Stimulated activated CD4-positive, alpha-beta T cell treated with anti-CD3 and anti-CD28 coated beads, TNF-alpha, amount 100 ng/mL, for 4 hours (primary cell): Measurements from ENCODE around the gene RHCE.
"Not testable (repeated sequence)": the region's sequence is repeated elsewhere in the genome, so short reads cannot be mapped to it uniquely, and the experiment has no call there.

ENCODE experiments used
- DNase-seq, 3 experiments: peaks; one replicate each; pipeline ENCODE4 v3.0.0-alpha.2; 2020; ENCODE audit warnings: low read depth in 3 of 3

RHCE gene

DNA sequence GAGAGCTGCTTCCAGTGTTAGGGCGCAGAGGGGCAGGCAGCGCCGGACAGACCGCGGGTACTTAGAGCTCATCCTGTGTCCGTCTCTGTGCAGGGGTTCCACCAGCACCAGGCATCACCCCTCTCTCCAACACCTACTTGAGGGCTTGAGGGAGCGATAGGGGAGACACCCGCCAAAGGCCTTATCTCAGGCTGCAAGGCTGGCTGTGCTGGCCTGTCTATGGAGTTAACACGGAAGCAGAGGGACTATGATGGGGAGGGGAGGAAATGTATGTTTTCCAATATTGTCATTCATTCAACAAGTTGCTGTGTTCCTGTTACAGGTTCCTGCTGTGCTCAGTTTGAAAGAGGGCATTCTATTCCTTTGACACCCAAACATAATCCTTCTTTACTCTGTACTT lies at the start of gene RHCE:
Gene RHCE (minus strand): TSS at position 111 of the 400 bp plus-strand sequence. CDS start 39 bp downstream, at position 72.
- not testable (repeated sequence) for DNase-seq

DNA sequence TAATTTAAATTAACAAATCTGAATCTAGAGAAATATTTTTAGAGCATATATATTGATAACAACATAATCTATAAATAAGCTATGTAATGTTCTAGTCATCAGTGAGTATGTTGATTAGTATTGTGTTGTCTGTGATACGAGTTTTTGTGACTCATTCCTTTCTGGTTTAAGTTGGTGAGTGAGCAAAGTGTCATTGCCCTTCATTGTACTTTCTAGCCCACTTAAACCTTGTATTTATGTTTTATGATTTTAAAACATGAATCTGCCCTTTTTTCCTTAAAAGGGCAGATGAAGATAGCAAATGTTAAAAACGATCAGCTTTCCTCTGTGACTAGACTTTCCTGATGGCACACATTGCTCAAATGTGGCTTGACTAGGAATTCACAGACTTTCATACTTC lies 48.6 kb upstream of the RHCE start:
- DNase-seq = no peak

DNA sequence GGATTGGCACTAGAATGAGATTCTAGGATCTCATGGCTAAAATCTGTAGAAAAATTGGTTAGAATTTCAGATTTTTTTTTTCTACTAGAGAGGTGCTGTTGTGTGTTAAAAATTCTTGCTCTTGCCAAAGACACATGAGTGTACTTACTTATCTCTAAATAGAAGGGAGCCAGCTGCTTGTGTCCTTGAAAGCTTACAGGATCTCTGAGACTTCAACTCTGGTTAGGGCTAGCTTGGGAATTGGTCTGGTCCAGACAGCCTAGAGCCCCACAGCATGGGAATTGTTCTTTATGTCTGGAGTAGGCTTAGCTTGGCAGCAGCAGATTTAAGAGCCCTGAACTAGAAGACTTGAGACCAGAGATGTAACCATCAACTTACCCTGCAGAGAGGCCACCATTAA lies 47.4 kb upstream of the RHCE start:
- no peak for DNase-seq

DNA sequence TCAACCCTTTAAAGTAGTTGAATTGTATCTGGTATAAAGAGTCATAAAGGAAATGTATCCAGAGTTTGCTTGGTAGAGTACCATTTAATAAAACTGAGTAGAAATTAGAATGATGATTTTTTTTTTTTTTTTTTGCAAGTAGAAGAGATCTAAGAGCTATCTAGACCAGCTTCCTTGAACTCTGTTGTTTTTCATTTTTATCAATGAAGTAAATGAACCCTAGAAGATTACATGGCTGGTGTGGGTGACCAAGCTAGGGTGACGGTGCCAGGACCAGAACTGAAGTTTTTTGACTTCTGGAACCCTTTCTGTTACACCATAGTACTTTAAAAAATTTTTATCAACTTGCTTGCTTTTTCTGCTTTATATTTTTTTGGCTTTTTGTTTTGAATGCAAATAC lies 47.0 kb upstream of the RHCE start:
- no peak for DNase-seq

DNA sequence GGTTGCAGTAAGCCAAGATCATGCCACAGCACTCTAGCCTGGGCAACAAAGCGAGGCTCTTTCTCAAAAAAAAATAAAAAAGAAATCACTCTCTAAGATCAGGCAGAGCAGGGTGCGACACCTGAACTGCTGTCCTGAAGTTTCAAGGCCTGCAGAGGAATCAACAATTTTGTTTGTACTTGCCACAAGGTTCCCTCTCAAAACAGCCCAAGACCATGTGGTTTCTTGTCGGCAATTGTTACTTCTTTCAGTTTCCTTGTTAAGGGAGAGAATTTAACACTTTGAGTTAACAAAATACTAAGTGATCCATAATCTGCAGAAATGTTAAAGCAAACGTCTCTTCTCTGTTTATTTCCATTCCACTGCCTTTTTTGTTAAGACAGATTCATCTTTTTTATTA lies 46.6 kb upstream of the RHCE start:
- no peak for DNase-seq

DNA sequence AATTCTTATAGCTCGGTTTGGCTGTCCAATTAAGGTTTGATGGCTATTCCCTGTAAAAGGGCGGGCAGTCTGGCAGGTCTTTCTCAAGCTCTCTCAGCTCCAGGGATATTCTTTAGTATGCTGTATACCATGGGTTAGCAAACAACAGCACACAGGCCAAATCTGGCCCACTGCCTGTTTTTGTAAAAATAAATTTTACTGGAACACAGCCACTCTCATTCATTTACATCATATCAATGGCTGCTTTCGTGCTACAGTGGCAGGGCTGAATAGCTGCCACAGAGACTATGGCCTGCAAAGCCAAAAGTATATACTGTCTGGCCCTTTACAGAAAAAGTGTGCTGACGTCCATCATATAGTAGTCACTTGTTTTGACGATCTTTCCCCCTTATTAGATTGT lies 42.1 kb upstream of the RHCE start:
- no peak for DNase-seq

DNA sequence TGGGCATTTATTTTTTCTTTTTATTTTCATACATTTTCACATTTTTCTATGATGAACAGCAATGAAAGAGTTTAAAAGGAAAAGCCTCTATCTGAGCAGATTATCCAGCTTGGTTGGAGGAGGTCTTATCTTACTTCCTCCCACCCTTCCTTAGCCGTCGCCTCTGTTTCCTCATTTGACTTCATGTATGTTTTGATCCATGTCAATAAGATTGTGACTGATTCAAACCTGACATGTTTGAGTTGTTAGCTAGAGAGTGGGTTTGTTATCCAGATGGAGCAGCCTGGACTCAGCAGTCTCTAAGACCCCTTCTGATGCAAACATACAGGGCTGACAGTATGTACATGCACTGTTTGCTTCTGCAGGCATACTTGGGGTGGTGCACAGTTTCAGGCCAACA lies 41.2 kb upstream of the RHCE start:
- no peak for DNase-seq

DNA sequence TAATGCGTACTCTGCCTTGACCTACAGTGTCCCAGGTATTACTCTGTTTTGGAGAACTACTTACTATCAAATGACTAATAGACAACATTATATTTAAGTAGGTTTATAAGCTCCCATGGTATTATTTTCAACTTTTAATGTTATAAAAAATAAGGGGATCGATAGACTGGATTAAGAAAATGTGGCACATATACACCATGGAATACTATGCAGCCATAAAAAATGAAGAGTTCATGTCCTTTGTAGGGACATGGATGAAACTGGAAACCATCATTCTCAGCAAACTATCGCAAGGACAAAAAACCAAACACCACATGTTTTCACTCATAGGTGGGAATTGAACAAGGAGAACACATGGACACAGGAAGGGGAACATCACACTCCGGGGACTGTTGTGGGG lies 40.2 kb upstream of the RHCE start:
- DNase-seq = not testable (repeated sequence)

DNA sequence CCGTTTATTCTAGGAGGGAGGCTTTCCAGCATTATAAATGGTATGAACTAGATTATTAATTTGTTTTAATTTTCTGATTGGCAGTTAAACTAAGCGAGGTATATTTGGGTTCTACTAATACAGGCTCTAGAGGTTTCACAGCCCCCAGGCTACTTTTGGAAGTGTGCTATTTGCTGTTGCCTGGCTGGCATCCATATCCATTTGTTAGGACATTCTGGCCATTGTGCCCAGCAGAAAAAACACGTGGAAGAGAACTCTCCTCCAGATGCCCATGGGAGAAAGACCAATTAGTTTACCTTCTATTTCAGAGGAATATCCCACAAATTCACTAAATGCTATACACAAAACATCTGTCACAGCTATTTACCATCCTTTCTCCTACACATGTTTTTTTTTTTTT lies 39.4 kb upstream of the RHCE start:
- DNase-seq = no peak

DNA sequence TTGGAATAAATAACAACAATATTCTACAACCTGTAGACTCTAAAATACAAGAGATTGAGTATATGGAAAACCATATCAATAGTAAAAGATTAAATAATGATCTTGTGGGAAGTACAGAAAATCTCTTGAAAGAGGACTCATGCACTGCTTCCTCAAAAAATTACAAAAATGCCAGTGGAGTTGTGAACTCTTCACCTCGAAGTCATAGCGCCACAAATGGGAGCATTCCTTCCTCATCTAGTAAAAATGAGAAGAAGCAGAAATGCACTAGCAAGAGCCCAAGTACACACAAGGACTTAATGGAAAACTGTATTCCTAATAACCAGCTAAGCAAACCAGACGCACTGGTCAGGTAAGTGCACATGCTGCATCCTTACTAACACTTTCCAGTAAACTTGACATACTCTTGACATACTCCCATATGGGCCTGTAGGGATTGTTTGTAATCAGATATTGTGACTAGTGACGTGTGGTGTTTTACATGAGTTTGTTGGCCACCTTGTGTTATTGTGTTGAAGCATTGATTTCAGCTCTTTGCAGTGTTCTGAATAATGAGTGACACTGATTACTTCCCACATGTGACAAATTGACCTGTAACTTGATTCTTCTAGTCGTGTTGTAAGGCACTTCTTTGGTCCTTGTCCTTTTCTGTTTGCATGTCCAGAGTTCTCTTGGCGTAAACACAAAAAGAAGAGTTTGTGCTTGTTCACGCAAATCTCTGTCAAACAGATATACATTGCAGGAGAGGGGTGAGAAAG lies 38.1 kb upstream of the RHCE start:
- no peak for DNase-seq

DNA sequence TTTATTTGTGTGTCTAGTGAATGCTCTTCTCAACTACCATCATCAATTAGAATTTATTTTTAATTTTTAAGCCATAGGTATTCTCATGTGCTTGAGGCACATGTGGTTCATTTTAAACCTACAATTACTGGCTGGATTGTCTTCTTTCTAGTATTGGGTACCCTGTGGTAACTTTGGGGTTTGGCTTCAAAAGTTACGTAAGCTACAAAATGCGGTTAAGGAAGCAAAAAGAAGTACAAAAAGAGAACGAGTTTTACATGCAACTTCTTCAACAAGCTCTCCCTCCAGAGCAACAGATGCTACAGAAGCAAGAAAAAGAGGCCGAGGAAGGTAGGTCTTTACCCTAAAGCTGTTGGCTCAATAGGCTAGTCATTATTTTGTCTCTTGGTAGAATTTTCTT lies 35.9 kb upstream of the RHCE start:
- no peak for DNase-seq

DNA sequence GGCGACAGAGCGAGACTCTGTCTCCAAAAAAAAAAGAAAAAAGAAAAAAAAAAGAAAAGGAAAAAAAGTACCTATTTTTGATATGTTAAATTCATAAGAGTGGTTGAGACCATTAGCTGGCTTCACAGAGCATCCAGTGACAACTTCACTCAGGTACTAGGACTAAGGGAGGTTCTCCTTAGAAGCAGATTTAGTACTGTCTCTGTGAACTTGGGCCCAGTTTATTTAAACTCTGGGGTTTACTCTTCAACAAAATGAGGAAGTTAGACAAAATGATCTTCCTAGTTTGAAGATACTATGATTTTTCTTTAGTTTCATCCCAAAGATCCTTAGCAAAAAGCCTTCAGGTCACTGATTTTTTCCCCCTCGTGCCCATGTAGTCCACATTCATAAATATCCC lies 31.3 kb upstream of the RHCE start:
- DNase-seq = no peak

DNA sequence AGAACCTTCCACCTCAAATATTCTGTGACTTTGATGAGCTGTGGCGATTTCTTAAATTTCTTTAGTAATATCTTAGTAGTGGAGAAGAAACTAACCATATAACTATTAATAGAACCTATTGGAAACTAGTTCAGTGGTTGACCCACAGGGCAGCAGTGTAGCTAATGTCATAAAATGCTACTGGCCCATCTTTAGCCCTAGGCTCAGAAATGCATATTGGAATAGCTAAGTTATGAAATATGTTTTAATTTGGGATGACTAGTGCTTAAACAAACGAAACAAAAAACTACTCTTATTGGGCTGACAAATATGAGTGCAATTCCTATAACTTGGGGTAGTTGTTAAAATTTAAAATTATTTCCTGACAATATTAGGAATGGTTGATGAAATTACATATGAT lies 30.3 kb upstream of the RHCE start:
- no peak for DNase-seq

DNA sequence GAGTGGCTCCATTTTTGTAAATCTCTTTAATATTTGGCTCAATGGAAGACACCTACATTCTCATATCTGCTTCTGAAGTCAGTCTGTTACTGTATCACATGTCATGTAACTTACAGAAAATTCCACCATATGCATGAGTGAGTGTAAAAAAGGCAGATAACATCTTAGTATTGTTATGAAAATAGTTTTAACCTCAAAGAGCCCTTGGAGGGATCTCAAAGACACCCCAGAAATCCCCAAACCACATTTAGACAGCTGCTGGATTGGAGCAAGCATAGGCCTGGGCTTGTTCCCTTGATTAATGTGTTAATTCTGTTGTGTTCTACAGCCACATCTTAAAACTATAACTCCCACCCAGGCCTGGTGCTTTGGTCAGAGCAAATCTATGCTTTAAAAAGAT lies 26.9 kb upstream of the RHCE start:
- DNase-seq = no peak

DNA sequence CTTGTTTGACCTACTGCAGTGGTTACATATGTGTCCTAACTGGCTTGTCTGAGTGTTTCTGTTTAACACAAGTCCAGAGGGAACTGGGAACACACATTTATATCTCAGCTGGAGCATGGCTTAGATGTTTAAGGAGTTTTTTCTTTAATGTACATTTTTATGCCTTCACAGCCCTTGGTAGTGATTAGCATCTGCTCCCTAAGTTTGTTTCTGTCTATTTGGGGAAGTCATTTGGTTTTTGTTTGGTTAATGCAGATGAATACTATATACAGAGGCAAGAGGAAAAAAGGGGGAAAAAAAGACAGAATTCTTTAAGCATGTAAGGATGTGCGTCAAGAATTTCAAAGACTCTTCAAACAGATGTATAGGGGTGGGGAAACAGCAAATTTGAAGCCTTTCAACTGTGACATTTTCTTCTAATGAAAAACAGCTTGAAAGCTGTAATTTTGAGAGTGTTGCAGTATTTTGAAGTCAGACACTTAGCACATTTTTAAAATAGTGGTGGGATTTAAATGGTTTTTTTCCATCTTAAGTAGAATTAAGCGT lies 25.4 kb upstream of the RHCE start:
- no peak for DNase-seq

DNA sequence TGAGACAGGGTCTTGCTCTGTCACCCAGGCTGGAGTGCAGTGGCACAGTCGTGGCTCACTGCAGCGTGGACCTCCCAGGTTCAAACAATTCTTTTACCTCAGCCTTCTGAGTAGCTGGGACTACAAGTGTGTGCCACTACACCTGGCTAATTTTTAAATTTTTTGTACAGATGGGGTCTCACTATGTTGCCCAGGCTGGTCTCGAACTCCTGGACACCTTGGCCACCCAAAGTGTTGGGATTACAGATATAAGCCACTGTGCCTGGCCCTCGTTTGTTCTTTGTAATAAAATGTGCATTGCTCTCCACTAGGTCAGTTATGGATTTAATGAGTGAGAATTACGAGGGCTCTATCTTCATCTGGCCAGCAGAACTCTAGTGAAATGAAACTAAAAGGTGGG lies 24.0 kb upstream of the RHCE start:
- not testable (repeated sequence) for DNase-seq

DNA sequence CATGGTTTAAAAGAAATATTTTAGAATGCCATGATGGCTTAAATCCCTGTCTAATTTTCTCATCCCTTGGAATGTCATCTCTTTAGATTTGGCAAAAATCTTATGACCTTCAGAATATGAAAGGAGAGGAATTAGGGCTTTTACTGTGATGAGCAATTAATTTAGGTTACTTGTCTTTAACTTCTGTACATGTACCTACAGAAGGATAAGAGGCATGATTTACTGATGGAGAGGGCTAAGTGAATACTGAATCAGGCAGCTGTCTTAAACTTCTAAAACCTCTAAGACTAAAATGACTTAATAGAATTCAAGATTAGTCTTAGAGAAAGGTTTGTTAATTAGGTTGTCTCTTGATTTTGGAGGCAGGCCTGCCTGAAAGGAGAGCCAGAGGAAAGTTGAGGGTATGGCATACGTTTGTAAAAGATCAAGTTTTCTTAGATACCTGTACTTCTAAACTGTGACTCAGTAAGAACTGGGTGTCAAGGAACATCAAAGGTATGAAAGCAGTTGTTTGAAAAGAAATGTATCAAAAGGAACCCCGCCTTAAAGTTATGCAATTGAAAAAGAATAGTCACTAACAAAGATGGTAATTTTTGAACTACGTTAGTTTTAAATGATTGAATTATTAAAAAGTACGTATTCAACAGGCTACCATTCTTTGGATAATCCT lies 22.5 kb upstream of the RHCE start:
- DNase-seq = no peak

DNA sequence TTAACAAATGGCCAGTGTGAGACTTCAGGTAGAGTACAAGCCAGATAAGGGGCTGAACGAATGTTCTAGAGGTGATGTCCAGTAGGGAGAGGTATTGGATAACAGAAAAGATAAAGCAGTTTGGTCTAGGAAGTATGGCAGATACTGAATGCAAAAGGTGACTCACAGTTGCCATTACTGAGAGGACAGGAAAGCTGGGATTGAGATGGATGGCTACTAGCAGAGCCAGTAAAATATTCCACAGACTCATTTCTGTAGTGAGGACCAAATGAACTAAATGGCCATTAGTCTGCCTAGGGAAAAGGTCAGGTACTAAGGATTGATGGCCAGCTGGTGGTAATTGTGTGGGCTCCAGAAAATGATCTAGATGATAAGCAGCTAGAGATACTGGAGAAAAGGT lies 21.6 kb upstream of the RHCE start:
- DNase-seq = no peak

DNA sequence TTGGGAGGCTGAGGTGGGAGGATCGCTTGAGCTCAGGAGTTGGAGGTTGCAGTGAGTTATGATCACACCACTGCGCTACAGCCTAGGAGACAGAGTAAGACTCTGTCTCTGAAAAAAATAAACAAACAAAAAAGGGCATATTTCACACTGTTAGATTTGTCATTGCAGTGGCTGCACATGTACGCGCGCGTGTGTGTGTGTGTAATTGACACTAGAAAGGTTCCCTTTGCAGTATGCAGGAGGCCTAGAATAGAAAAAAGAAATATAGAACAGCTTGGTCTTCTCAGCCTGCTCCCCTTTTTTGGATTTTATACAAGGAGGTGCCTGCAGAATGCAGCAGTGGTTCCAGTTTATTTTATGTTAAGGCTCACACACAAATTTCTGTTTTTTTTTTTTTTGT lies 18.7 kb upstream of the RHCE start:
- no peak for DNase-seq

DNA sequence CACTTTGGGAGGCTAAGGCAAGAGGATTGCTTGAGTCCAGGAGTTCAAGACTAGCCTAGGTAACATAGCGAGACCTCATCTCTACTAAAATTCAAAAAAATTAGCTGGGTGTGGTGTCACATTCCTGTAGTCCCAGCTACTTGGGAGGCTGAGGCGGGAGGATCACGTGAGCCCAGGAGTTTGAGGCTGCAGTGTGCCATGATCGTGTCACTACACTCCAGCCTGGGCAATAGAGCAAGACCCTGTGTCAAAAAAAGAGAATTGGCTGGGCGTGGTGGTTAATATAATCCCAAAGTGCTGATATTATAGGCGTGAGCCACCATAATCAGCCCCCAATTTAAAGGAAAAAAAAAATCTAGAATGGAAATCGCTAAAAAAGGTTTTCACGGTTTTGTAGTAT lies 17.0 kb upstream of the RHCE start:
- DNase-seq = no peak

DNA sequence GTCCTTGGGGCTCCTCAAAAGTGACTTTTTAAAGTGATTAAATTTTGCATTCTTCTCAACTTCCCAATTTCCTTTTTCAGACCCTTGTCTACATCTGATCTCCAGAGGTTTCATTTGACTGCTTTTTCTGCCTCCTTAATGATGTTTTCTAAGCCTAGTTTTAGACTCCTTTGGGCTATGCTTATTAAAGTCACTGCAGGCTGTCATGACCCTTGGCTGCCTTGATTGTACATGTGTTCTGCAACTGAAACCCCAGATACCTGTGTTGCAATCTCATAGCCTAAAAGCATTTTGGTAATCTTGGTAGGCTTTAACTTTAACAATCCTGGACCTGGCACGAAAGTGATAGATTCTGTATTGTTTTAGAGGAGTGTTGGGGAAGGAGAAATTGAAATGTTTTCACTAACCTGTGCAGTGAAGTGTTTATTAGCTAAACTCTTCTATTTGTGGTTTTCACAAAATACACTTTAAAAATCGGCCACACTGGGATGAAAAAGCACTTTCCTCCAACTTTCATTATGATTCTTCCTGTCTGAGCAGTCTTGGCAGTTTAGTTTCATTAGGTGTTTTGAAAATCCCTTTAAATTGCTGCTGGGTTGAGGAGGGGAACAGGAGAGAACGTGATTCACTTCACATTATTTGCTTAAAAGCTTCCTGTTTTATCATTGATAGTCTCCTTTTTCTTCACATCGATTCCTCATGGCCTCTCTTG lies 14.9 kb upstream of the RHCE start:
- DNase-seq = no peak

DNA sequence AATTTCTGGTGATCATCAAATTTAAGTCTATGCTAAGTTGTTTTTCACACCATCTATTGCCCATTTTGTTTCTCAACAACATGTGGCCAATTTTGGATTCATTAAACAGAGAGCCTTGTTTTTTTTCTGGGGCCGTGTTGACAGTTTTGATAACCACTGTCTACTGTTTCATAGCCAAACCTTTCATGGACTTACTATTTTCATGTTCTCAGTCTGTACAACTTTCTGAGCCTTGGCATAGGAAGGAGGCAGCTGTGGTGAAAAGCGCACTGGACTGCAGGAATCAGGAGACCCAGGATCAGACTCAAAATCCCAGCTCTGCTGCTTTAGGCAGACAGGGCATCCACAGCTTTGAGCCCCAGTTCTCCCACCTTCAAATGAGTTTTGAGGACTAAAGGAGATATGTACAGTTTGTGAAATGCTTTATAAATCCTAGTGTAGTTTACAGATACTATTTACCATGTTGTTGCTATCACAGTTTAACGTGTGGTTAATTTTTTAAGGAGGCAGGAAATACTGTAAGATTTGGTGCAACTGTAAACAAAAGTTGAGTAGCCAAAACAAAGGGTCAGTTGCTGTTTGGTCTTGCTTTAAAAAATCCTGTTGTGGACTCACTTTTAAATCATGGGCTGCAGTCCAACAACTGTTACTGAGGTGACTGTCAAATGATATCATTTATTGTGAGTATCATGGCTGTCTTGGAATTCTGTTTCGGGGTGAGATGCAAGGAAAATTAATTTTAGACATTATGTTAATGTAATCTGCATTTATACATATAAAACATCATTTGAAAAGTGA lies 13.0 kb upstream of the RHCE start:
- no peak for DNase-seq
